Measurements from ENCODE around the gene WBP1L. TPM values are rescaled to one million over a fixed set of nuclear protein-coding genes. Genes with fewer than 3 reads are reported as not detected.
"Not testable (repeated sequence)": the region's sequence is repeated elsewhere in the genome, so short reads cannot be mapped to it uniquely, and the experiment has no call there.

The WBP1L gene
- total and polyA plus RNA-seq, 4 experiments from 2014 or later: 25.7 to 41.1 (median 36.8) TPM

- DNase-seq; H3K27me3 ChIP-seq (ENCODE audit: insufficient read depth, low read length); H3K9me3 ChIP-seq (ENCODE audit: control insufficient read depth in 1 of 2, low read length in 2 of 2); H3K27me3 Mint-ChIP-seq; H3K9me3 Mint-ChIP-seq; H3K4me3 ChIP-seq (ENCODE audit: low read length in 2 of 2); H3K36me3 ChIP-seq (ENCODE audit: insufficient read depth, low read length); H3K36me3 Mint-ChIP-seq; H3K27ac ChIP-seq (ENCODE audit: low read depth, low read length): not testable (repeated sequence)
- H3K4me1 ChIP-seq (ENCODE audit: insufficient read depth, low read length): peaks cover 35% of the 10 kb centered on the region
- ChIA-PET CTCF (ENCODE audit: partially characterized antibody) (interaction anchor here (1.7 to 2.7 kb wide), 3 partner anchors 10 to 29 kb away, joined by 6 to 14 read pairs (median 7); partner anchors contain the start of gene ARL3), POLR2A (ENCODE audit: partially characterized antibody) (interaction anchor here (1.5 to 5.5 kb wide), 4 partner anchors 29 to 176 kb away, joined by 8 to 50 read pairs (median 22); partner anchors contain the start of genes ARL3, CNNM2, SFXN2 and TRIM8)
- Mint-ChIP-seq H3K27ac (peak overlapping the region in 1 of 7 donors; percentile 4), H3K4me3 (peak overlapping the region in 1 of 8 donors; percentile 99), H3K4me1 (peaks cover 26 to 43% (median 35%) of the 10 kb centered on the region in 4 donors)
- intact Hi-C loops (cut with micrococcal nuclease): loop anchor here (2.0 to 5.0 kb wide), 2 partner anchors 112 to 310 kb away; partner anchors contain the start of genes BORCS7 and CUEDC2
These were observed 1.4 kb upstream of the WBP1L start for GRCh38 chr10:102742313-102742712.

- Histone ChIP-seq H3K9me3 (ENCODE audit: control insufficient read depth in 1 of 2, low read length in 2 of 2) (no peaks in the 10 kb centered on the region), H3K4me3 (ENCODE audit: low read length in 2 of 2) (peak overlapping the region in 1 of 2 donors; percentile 1), H3K4me1 (ENCODE audit: insufficient read depth, low read length) (peaks cover 35% of the 10 kb centered on the region), H3K27ac (ENCODE audit: low read depth, low read length) (no peak overlapping the region), H3K27me3 (ENCODE audit: insufficient read depth, low read length) (no peaks in the 10 kb centered on the region), H3K36me3 (ENCODE audit: insufficient read depth, low read length) (no peaks in the 10 kb centered on the region)
- H3K4me1 Mint-ChIP-seq: peaks cover 27 to 44% (median 36%) of the 10 kb centered on the region in 4 donors
- CTCF ChIA-PET (ENCODE audit: partially characterized antibody): interaction anchor here (0.7 to 2.7 kb wide), 5 partner anchors 9 to 175 kb away, joined by 3 to 14 read pairs (median 3); partner anchors contain the start of gene CNNM2
- intact Hi-C loops (cut with micrococcal nuclease): loop anchor here (1.0 to 5.0 kb wide), 7 partner anchors 29 to 653 kb away; partner anchors contain the start of genes ACTR1A, ARL3, ATP5MK and BORCS7
- DNase-seq: no peak
- H3K27ac Mint-ChIP-seq: peak overlapping the region; percentile 69 to 99 (median 94)
- POLR2A ChIA-PET (ENCODE audit: partially characterized antibody): interaction anchor here (0.9 to 5.5 kb wide), 18 partner anchors 9 to 925 kb away, joined by 3 to 50 read pairs (median 5); partner anchors contain the start of genes ACTR1A, ARL3, CNNM2 and OGA
- no peaks in the 10 kb centered on the region for H3K27me3 Mint-ChIP-seq
- H3K4me3 Mint-ChIP-seq: peak overlapping the region; percentile 90 to 99 (median 96)
- peaks cover under 1 to 8% of the 10 kb centered on the region in 2 donors for H3K36me3 Mint-ChIP-seq
- H3K9me3 Mint-ChIP-seq: peaks cover 0 to 4% (median 0%) of the 10 kb centered on the region in 8 donors
These were observed 615 bp upstream of the WBP1L start for GRCh38 chr10:102743078-102743587.

GRCh38 chr10:102744374-102745051 is 765 bp downstream of the WBP1L start:
- Mint-ChIP-seq H3K9me3 (peaks cover 0 to 4% (median 0%) of the 10 kb centered on the region in 8 donors), H3K4me3 (peak overlapping the region; percentile 90 to 99 (median 96)), H3K27me3 (no peaks in the 10 kb centered on the region), H3K4me1 (peaks cover 35 to 53% (median 44%) of the 10 kb centered on the region in 4 donors), H3K27ac (peak overlapping the region; percentile 69 to 99 (median 94)), H3K36me3 (peaks cover 9 to 11% of the 10 kb centered on the region in 2 donors)
- Histone ChIP-seq H3K27me3 (ENCODE audit: insufficient read depth, low read length) (no peaks in the 10 kb centered on the region), H3K27ac (ENCODE audit: low read depth, low read length) (peak overlapping the region; percentile 81), H3K9me3 (ENCODE audit: control insufficient read depth in 1 of 2, low read length in 2 of 2) (no peaks in the 10 kb centered on the region), H3K4me1 (ENCODE audit: insufficient read depth, low read length) (peaks cover 35% of the 10 kb centered on the region), H3K36me3 (ENCODE audit: insufficient read depth, low read length) (no peaks in the 10 kb centered on the region), H3K4me3 (ENCODE audit: low read length in 2 of 2) (peak overlapping the region; percentile 79 to 96)
- peak in 2 of 5 donors; percentile 25 to 51 for DNase-seq
- ChIA-PET POLR2A (ENCODE audit: partially characterized antibody) (interaction anchor here (1.2 to 5.5 kb wide), 11 partner anchors 8 to 623 kb away, joined by 3 to 50 read pairs (median 8); partner anchors contain the start of genes ARL3, SFXN2, TAF5 and TRIM8), CTCF (ENCODE audit: partially characterized antibody) (interaction anchor here (1.0 to 2.7 kb wide), 2 partner anchors 8 to 68 kb away, joined by 3 to 14 read pairs; no protein-coding TSS in a partner anchor)
- intact Hi-C loops (cut with micrococcal nuclease): loop anchor here (5.0 kb wide), 1 partner anchor 312 kb away; the partner anchor contains the start of gene CUEDC2

GRCh38 chr10:102745157-102745556 is 1.4 kb downstream of the WBP1L start:
- H3K4me1 ChIP-seq (ENCODE audit: insufficient read depth, low read length): peaks cover 35% of the 10 kb centered on the region
- no peak for DNase-seq
- peak overlapping the region; percentile 81 for H3K27ac ChIP-seq (ENCODE audit: low read depth, low read length)
- H3K4me3 Mint-ChIP-seq: peak overlapping the region; percentile 90 to 99 (median 96)
- no peaks in the 10 kb centered on the region for H3K9me3 ChIP-seq (ENCODE audit: control insufficient read depth in 1 of 2, low read length in 2 of 2)
- no peaks in the 10 kb centered on the region for H3K36me3 ChIP-seq (ENCODE audit: insufficient read depth, low read length)
- POLR2A ChIA-PET (ENCODE audit: partially characterized antibody): interaction anchor here (1.3 to 5.5 kb wide), 5 partner anchors 7 to 623 kb away, joined by 3 to 50 read pairs (median 11); partner anchors contain the start of genes ARL3, SFXN2, TAF5 and TRIM8
- peaks cover 9 to 11% of the 10 kb centered on the region in 2 donors for H3K36me3 Mint-ChIP-seq
- peak overlapping the region; percentile 79 to 96 for H3K4me3 ChIP-seq (ENCODE audit: low read length in 2 of 2)
- H3K9me3 Mint-ChIP-seq: peaks cover 0 to 4% (median 0%) of the 10 kb centered on the region in 8 donors
- H3K27me3 Mint-ChIP-seq: no peaks in the 10 kb centered on the region
- peak overlapping the region in 6 of 7 donors; percentile 10 to 96 (median 66) for H3K27ac Mint-ChIP-seq
- CTCF ChIA-PET (ENCODE audit: partially characterized antibody): interaction anchor here (2.7 kb wide), 1 partner anchor 8 kb away, joined by 14 read pairs; no protein-coding TSS in a partner anchor
- intact Hi-C loops (cut with micrococcal nuclease): no loop called here
- peaks cover 35 to 53% (median 44%) of the 10 kb centered on the region in 4 donors for H3K4me1 Mint-ChIP-seq
- no peaks in the 10 kb centered on the region for H3K27me3 ChIP-seq (ENCODE audit: insufficient read depth, low read length)

GRCh38 chr10:102752266-102752930 is 8.7 kb downstream of the WBP1L start:
- H3K4me3 Mint-ChIP-seq: peak overlapping the region in 6 of 8 donors; percentile 5 to 53 (median 39)
- Histone ChIP-seq H3K36me3 (ENCODE audit: insufficient read depth, low read length) (no peaks in the 10 kb centered on the region), H3K4me1 (ENCODE audit: insufficient read depth, low read length) (peaks cover 33% of the 10 kb centered on the region), H3K4me3 (ENCODE audit: low read length in 2 of 2) (no peak overlapping the region), H3K27ac (ENCODE audit: low read depth, low read length) (no peak overlapping the region), H3K27me3 (ENCODE audit: insufficient read depth, low read length) (no peaks in the 10 kb centered on the region), H3K9me3 (ENCODE audit: control insufficient read depth in 1 of 2, low read length in 2 of 2) (no peaks in the 10 kb centered on the region)
- no peaks in the 10 kb centered on the region for H3K27me3 Mint-ChIP-seq
- ChIA-PET CTCF (ENCODE audit: partially characterized antibody) (interaction anchor here (0.5 to 3.9 kb wide), 5 partner anchors 9 to 172 kb away, joined by 4 to 15 read pairs (median 6); partner anchors contain the start of gene WBP1L), POLR2A (ENCODE audit: partially characterized antibody) (interaction anchor here (2.2 kb wide), 1 partner anchor 9 kb away, joined by 11 read pairs; the partner anchor contains the start of gene WBP1L)
- intact Hi-C loops (cut with micrococcal nuclease): no loop called here
- peaks cover 11 to 12% of the 10 kb centered on the region in 2 donors for H3K36me3 Mint-ChIP-seq
- peak overlapping the region; percentile 25 to 82 (median 59) for H3K27ac Mint-ChIP-seq
- H3K4me1 Mint-ChIP-seq: peaks cover 40 to 59% (median 48%) of the 10 kb centered on the region in 4 donors
- peak in 1 of 5 donors; percentile 13 for DNase-seq
- H3K9me3 Mint-ChIP-seq: no peaks in the 10 kb centered on the region

GRCh38 chr10:102752934-102753664 is 9.4 kb downstream of the WBP1L start:
- H3K9me3 Mint-ChIP-seq: no peaks in the 10 kb centered on the region
- H3K4me1 ChIP-seq (ENCODE audit: insufficient read depth, low read length): peaks cover 35% of the 10 kb centered on the region
- H3K27me3 Mint-ChIP-seq: no peaks in the 10 kb centered on the region
- no peaks in the 10 kb centered on the region for H3K36me3 ChIP-seq (ENCODE audit: insufficient read depth, low read length)
- peak in 3 of 5 donors; percentile 9 to 16 (median 14) for DNase-seq
- peaks cover 11 to 12% of the 10 kb centered on the region in 2 donors for H3K36me3 Mint-ChIP-seq
- ChIA-PET POLR2A (ENCODE audit: partially characterized antibody) (interaction anchor here (2.2 kb wide), 1 partner anchor 9 kb away, joined by 11 read pairs; the partner anchor contains the start of gene WBP1L), CTCF (ENCODE audit: partially characterized antibody) (interaction anchor here (1.5 to 3.9 kb wide), 5 partner anchors 9 to 38 kb away, joined by 5 to 15 read pairs (median 6); partner anchors contain the start of gene WBP1L)
- H3K27me3 ChIP-seq (ENCODE audit: insufficient read depth, low read length): no peaks in the 10 kb centered on the region
- H3K27ac Mint-ChIP-seq: peak overlapping the region; percentile 25 to 83 (median 59)
- no peak overlapping the region for H3K27ac ChIP-seq (ENCODE audit: low read depth, low read length)
- H3K9me3 ChIP-seq (ENCODE audit: control insufficient read depth in 1 of 2, low read length in 2 of 2): no peaks in the 10 kb centered on the region
- peaks cover 40 to 62% (median 48%) of the 10 kb centered on the region in 4 donors for H3K4me1 Mint-ChIP-seq
- no peak overlapping the region for H3K4me3 ChIP-seq (ENCODE audit: low read length in 2 of 2)
- H3K4me3 Mint-ChIP-seq: peak overlapping the region in 4 of 8 donors; percentile 33 to 45 (median 39)
- intact Hi-C loops (cut with micrococcal nuclease): no loop called here

Measured in CD4-positive, alpha-beta memory T cell (primary cell).